HG02571 (cell line): ENCODE measurements around the gene FUT8.
"Not testable (repeated sequence)": the region's sequence is repeated elsewhere in the genome, so short reads cannot be mapped to it uniquely, and the experiment has no call there.

Experiments used
- ATAC-seq: cut with Tn5 transposase; IDR thresholded peaks from one replicate; pipeline ENCODE4 v1.9.1; 2021; ENCODE audit warnings: mild to moderate bottlenecking, moderate library complexity; ENCODE audit not compliant: unreplicated experiment

FUT8 gene

GRCh38 chr14:65449647-65450046, 37.1 kb downstream of the FUT8 start:
- no peak for ATAC-seq

GRCh38 chr14:65453807-65454480, 41.4 kb downstream of the FUT8 start:
- no peak for ATAC-seq

- ATAC-seq = no peak
Observed at GRCh38 chr14:65456247-65456646, 43.7 kb downstream of the FUT8 start.

- ATAC-seq = no peak
Observed at GRCh38 chr14:65461730-65462129, 49.2 kb downstream of the FUT8 start.

- ATAC-seq = peak; percentile 58
Observed at GRCh38 chr14:65462411-65462810, 49.9 kb downstream of the FUT8 start.

- ATAC-seq = no peak
Observed at GRCh38 chr14:65465584-65465983, 53.1 kb downstream of the FUT8 start.

DNA sequence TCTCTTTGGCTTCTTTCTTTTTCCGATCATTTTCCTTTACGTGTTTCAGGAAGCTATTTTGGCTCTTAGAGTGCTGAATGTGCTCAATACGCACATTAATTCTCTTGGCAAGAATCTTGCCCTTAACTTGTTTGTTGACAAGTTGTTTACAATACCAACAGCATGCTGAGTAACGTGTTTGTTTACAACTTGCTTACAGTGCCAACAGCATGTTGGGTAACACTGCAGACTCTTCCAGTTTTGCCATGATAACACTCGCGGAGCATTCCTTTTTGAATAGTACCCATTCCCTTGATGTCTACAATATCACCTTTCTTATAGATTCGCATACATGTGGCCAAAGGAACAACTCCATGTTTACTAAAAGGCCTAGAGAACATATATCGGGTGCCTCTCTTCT, 55.4 kb downstream of the FUT8 start:
- not testable (repeated sequence) for ATAC-seq

DNA sequence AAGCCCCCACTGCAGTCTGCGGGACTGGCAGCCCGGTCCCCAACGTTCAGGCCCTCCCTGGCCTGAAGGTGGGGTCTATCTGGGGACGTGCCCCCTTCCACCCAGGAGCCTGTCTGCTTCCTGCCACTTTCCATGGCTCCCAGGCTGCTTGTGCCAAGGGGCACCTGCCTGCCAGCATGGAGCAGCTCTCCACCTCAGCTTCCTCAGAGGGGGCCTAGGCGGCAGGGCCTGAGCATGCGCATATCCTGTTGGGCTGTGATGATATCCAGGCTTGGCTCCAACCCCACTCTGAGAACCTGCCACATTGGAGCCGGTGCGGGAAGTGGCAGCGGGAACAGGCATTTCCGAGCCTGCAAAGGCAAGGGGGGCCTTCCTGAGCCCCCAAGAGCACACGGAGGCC, 57.4 kb downstream of the FUT8 start:
- no peak for ATAC-seq

- ATAC-seq = no peak
Observed at GRCh38 chr14:65470404-65470880, 57.9 kb downstream of the FUT8 start.

- peak; percentile 71 for ATAC-seq
Observed at GRCh38 chr14:65471038-65471878, 58.7 kb downstream of the FUT8 start.

DNA sequence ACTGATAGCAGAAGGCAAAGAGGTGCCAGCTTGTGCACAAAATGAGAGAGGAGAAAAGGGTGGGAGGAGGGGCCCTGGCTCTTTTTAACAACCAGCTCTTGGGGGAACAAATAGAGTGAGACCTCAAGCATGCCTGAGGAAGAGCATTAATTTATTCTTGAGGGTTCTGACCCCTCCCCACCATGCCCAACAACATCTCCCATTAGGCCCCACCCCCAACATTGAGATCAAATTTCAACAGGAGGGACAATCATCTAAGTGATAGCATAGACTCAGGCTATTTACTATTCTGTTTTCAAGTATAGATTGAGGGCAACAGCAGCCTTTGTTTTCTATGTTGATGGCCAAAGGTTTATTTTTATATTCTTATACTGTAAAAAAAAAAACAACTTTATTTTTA, 59.7 kb downstream of the FUT8 start:
- no peak for ATAC-seq

- ATAC-seq = peak; percentile 71
Observed at GRCh38 chr14:65476273-65476941, 63.9 kb downstream of the FUT8 start.

DNA sequence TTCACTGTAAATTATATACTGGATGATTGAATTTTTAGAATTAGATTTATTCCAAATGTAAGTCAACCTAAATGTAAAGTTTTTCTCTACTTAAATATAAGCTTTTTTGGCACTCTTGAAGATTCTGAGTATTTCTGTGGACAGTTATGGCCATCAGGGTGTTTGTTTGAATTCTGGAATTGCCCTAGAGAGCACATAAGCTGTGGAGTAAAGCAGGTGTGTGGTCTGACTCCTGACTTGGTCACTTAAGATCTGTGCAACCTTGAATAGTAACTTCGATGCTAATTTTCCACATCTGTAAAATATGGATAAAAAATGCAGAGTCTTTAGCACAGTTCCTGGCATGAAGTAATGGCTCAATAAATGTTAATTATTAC, 64.4 kb downstream of the FUT8 start:
- ATAC-seq = no peak

- ATAC-seq = no peak
Observed at GRCh38 chr14:65478017-65478416, 65.5 kb downstream of the FUT8 start.

GRCh38 chr14:65478596-65478995, 66.1 kb downstream of the FUT8 start:
- ATAC-seq = no peak

DNA sequence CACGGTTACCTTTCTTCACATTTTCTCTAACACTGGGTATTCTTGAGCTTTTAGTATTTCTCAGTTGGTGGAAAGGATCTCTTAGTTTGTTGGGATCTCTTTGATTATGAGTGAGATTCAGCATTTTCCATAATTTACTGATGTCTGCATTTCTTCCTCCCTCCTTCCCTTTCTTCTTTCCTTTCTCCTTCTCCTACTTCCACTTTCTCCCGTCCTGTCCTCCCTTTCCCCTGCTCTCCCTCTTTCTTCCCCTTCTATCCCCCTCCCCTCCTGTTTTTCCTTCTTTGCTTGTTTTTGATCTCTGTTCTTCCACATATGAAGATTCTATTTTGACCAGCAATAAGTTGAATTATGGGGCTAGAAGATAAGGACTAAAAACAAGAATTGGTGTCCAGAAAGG, 66.9 kb downstream of the FUT8 start:
- ATAC-seq = no peak

DNA sequence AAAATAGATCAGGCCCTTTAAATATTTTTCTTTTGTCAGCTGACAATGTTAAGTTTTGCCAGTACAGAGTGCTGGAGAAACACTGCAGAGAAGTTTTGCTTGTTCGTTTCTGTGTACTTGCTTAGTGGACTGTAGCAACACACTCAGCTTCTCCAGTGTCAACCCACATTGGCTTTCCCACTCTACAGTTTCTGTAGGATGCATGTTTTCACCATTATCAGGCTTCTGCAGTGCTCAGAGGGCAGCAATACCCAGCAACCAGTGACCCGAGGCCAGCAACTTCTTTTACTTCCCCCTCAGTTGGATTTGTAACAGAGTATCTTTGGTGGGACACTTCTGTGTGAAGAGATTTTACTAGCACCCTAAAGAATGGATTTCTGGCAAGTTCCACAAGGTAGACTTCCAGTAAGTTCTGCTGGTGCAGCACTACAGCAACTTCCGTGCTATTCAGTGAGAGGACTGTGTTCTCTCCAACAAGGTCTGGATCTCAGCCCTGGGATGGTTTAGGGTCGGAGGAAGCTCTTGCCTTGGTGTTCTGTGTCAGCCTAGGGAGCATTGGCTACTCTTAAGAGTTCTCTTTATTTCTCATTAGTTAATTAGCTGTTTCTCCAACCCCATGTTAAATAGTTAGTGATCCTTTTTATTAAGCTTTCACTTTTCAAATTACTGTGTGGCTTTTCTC, 70.4 kb downstream of the FUT8 start:
- ATAC-seq = no peak

- no peak for ATAC-seq
Observed at GRCh38 chr14:65483647-65484046, 71.1 kb downstream of the FUT8 start.

DNA sequence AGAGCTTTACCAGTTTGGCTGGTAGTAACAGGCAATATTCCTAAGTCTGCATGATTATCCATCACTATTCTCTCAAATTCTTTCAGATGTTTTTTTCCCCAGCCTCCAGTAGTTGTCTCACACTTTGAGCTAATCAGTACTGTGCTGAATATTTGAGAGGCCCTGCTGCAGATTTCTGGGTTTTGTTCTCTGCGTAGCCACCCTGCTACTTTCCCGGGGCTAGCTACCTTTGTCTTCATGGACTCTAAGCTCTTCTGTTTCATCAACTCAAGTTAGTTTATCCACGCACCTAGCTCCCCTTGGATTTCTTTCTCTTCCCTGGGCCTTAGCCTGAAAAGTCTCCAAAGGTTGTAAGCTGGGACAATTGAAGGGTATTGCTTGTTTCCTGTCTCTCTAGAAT, 73.0 kb downstream of the FUT8 start:
- no peak for ATAC-seq

DNA sequence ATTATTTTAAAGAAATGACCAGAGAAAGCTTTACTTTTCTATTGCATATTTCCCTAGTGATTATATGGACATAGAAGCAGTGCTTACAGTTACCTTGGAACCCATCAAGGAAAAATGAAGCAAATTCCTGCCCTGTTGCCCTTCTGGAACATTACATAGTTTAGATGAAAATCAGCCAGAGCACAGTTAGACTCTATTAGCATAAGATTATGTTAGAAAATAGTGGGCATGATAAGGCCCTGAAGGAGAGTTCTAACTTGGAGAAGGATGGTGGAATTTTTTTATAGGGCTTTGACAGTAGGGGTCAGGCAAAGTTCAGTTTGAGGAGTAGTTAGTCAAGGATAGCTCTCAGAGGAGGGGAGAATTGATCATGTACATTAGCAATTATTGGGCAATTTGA, 74.3 kb downstream of the FUT8 start:
- ATAC-seq = no peak

DNA sequence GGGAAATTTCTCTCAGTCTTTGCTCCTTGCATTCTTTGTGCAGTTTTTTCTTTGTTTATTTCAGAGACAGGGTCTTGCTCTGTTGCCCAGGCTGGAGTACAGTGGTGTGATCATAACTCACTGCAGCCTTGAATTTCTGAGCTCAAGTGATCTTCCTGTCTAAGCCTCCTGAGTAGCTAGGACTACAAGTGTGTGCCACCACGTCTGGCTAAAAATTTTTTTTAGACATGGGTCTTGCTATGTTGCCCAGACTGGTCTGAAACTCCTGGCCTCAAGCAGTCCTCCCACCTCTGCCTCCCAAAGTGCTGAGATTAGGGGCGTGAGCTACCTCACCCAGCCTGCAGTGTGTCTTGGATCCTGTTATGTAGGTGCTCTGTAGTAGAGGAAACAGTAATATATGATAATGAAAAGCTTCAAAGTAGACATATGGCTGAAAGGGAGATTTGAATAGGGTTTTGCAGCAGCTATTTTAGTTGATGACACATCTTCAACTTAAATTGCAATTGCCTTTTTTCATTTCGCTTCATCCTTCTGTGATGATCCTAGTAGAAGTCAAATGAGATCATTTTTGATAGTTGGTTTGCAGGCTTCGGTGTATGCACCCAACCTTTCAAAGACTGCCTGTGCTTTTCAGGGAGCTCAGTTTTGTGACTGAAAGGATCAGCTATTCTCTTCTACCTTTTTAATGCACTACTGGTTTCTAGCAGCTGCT, 75.4 kb downstream of the FUT8 start:
- no peak for ATAC-seq
